Sigmoid colon (tissue), 7 donors: ENCODE data around the gene VPS39. TPM values are rescaled to one million over a fixed set of nuclear protein-coding genes. Genes with fewer than 3 reads are reported as not detected.

Experiments used
- DNase-seq: peaks from one replicate; pipeline ENCODE4 v3.0.0-alpha.2; 2019
- H3K27ac ChIP-seq, 4 donors: fragments of 200-600 bp; sonication (generic); one replicate each; pipeline ENCODE4 v1.5.1; 2016 to 2019; ENCODE audit warnings: mild to moderate bottlenecking in 1 of 4
- H3K27me3 ChIP-seq, 3 donors: fragments of 200-600 bp; sonication (generic); one replicate each; pipeline ENCODE4 v1.5.1; 2019; ENCODE audit warnings: mild to moderate bottlenecking in 1 of 3
- H3K36me3 ChIP-seq, 4 donors: fragments of 200-600 bp; sonication (generic); one replicate each; pipeline ENCODE4 v1.5.1; 2016 to 2019
- H3K4me1 ChIP-seq, 4 donors: fragments of 200-600 bp; sonication (generic); one replicate each; pipeline ENCODE4 v1.5.1; 2017 to 2019
- H3K4me3 ChIP-seq, 4 donors: fragments of 200-600 bp; sonication (generic); one replicate each; pipeline ENCODE4 v1.5.1; 2017 to 2019; ENCODE audit warnings: mild to moderate bottlenecking in 2 of 4, moderate library complexity in 1 of 4
- H3K9me3 ChIP-seq, 4 donors: fragments of 200-600 bp in 3 of 4; sonication (generic) in 3 of 4; one replicate each; pipeline versions ENCODE4 v1.5.1 to v1.6.1; 2013 to 2019
- CTCF ChIP-seq, 4 experiments: fragments of 450-650 bp in 3 of 4; fragments of 200-600 bp in 1 of 4; IDR thresholded peaks; one replicate each; pipeline ENCODE4 v1.5.1; 2016 to 2019; ENCODE audit warnings: antibody characterized with exemption in 4 of 4, mild to moderate bottlenecking in 3 of 4, moderate library complexity in 2 of 4
- EP300 ChIP-seq, 4 donors: sonication (generic); formaldehyde crosslinking; IDR thresholded peaks; one replicate each; pipeline ENCODE4 v1.6.1; 2017; ENCODE audit warnings: antibody characterized with exemption in 4 of 4
- POLR2A ChIP-seq, 2 donors: fragments of 450-650 bp; IDR thresholded peaks; one replicate each; pipeline ENCODE4 v1.6.1; 2016; ENCODE audit warnings: antibody characterized with exemption in 2 of 2, mild to moderate bottlenecking in 2 of 2, moderate library complexity in 2 of 2
- POLR2AphosphoS5 ChIP-seq, 4 donors: sonication (generic); formaldehyde crosslinking; IDR thresholded peaks; one replicate each; pipeline ENCODE4 v1.6.1; 2017; ENCODE audit warnings: antibody characterized with exemption in 4 of 4
- WGBS, 2 donors: extraction: QIAGEN DNeasy Blood & Tissue Kit; methylation state at CpG; one replicate each; pipeline ENCODE4 v1.1.7; 2013; 5-methylcytosine and 5-hydroxymethylcytosine counted together
- intact Hi-C: fragments of 100-400 bp; cut with DNase I; formaldehyde crosslinking; loops from one replicate; pipeline ENCODE4 v1.15.1; 2023
- polyA plus RNA-seq, 3 donors: library from polyadenylated mRNA; stranded (reverse); fragments of 200-250 nt; gene quantifications; one replicate each; pipeline ENCODE4 v1.2.3, GENCODE V29; 2013
- total RNA-seq, 4 donors: library from RNA; depleted of rRNA; stranded (reverse); fragments of >200 nt; gene quantifications; one replicate each; pipeline ENCODE4 v1.1.0, GENCODE V29; 2016
- donor health status: healthy with polysubstance abuse.
- donor health status: Bipolar disorder and iron deficiency.
- donor health status: healthy.

Gene VPS39
- total and polyA plus RNA-seq, 7 donors: 16.2 to 186 (median 70.3) TPM

GRCh38 chr15:42133356-42133755, 74.7 kb downstream of the VPS39 start:
- DNase-seq: no peak
- intact Hi-C loops: no loop called here
- WGBS, 2 donors: 89 to 90% methylated on average over 4 of the region's 4 CpGs

GRCh38 chr15:42131826-42132806, 76.0 kb downstream of the VPS39 start:
- Histone ChIP-seq H3K4me1 (no peaks in the 10 kb centered on the region), H3K4me3 (no peak overlapping the region), H3K27me3 (peaks cover 0 to 8% (median 0%) of the 10 kb centered on the region in 3 donors), H3K9me3 (no peaks in the 10 kb centered on the region), H3K27ac (no peak overlapping the region), H3K36me3 (no peaks in the 10 kb centered on the region)
- TF ChIP-seq POLR2A (IDR thresholded peaks at IDR 0.05) (no peak), EP300 (IDR thresholded peaks at IDR 0.05) (no peak), CTCF (IDR thresholded peaks at IDR 0.05) (no peak), POLR2AphosphoS5 (IDR thresholded peaks at IDR 0.05) (no peak)
- 80 to 85% methylated on average over 9 of the region's 9 CpGs for WGBS, 2 donors
- intact Hi-C loops: no loop called here
- DNase-seq: no peak

More at GRCh38 chr15:42133356-42133755, 74.7 kb downstream of the VPS39 start:
- H3K4me3 ChIP-seq: no peak overlapping the region
- H3K9me3 ChIP-seq: no peaks in the 10 kb centered on the region
- no peak overlapping the region for H3K27ac ChIP-seq
- no peaks in the 10 kb centered on the region for H3K36me3 ChIP-seq
- peaks cover 0 to 3% (median 0%) of the 10 kb centered on the region in 3 donors for H3K27me3 ChIP-seq
- TF ChIP-seq POLR2A (IDR thresholded peaks at IDR 0.05) (no peak), CTCF (IDR thresholded peaks at IDR 0.05) (no peak), EP300 (IDR thresholded peaks at IDR 0.05) (no peak), POLR2AphosphoS5 (IDR thresholded peaks at IDR 0.05) (no peak)
- H3K4me1 ChIP-seq: no peaks in the 10 kb centered on the region

GRCh38 chr15:42131006-42131405, 77.1 kb downstream of the VPS39 start:
- TF ChIP-seq EP300 (IDR thresholded peaks at IDR 0.05) (no peak), CTCF (IDR thresholded peaks at IDR 0.05) (no peak), POLR2AphosphoS5 (IDR thresholded peaks at IDR 0.05) (no peak), POLR2A (IDR thresholded peaks at IDR 0.05) (no peak)
- peaks cover 0 to 8% (median 0%) of the 10 kb centered on the region in 3 donors for H3K27me3 ChIP-seq
- WGBS, 2 donors: 96 to 98% methylated on average over 1 of the region's 1 CpG
- H3K36me3 ChIP-seq: no peaks in the 10 kb centered on the region
- H3K4me3 ChIP-seq: no peak overlapping the region
- no peaks in the 10 kb centered on the region for H3K4me1 ChIP-seq
- H3K9me3 ChIP-seq: no peaks in the 10 kb centered on the region
- intact Hi-C loops: no loop called here
- no peak for DNase-seq
- H3K27ac ChIP-seq: no peak overlapping the region

GRCh38 chr15:42130246-42130986, 77.7 kb downstream of the VPS39 start:
- H3K36me3 ChIP-seq: no peaks in the 10 kb centered on the region
- no peaks in the 10 kb centered on the region for H3K9me3 ChIP-seq
- H3K4me3 ChIP-seq: no peak overlapping the region
- no peak overlapping the region for H3K27ac ChIP-seq
- intact Hi-C loops: no loop called here
- peaks cover 0 to 8% (median 0%) of the 10 kb centered on the region in 3 donors for H3K27me3 ChIP-seq
- H3K4me1 ChIP-seq: no peaks in the 10 kb centered on the region
- WGBS, 2 donors: 83 to 90% methylated on average over 8 of the region's 8 CpGs
- no peak for DNase-seq
- TF ChIP-seq EP300 (IDR thresholded peaks at IDR 0.05): no peak
- no peak for TF ChIP-seq CTCF (IDR thresholded peaks at IDR 0.05)
- no peak for TF ChIP-seq POLR2A (IDR thresholded peaks at IDR 0.05)
- TF ChIP-seq POLR2AphosphoS5 (IDR thresholded peaks at IDR 0.05): no peak
